NK-92 (cell line): Measurements from ENCODE around the gene ZFP36L1.
A peak's percentile ranks its signal among the peaks of the same experiment; 100 is the strongest.

Experiments
- DNase-seq: peaks from one replicate; lab custom pipeline; 2025; ENCODE audit not compliant: unreplicated experiment; lab: John Stamatoyannopoulos, UW

The ZFP36L1 gene

GRCh38 chr14:68792979-68793733, at the start of gene ZFP36L1:
ZFP36L1 (minus strand) TSS chr14:68793067; CDS start chr14:68792938, 129 bp downstream.
- peak; percentile 72 for DNase-seq

DNA sequence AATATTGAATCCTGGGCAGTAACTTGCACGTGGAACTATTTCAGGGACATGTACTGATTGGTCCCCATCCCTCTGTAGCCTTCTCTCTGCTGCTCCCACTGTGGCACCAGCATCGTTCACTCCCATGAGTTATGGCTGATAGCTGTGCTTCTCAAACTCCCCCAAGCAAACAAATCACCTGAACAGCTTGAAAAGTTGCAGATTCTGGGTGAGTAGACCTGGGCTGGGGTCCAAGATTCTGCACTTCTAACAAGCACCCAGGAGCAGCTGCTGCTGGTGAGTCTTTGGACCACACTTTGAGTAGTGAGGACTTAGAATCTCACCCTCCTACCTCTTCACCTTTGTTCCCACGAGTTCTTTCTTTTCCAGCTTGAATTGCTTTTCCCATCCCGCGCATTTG, 49.4 kb upstream of the ZFP36L1 start:
- DNase-seq = no peak

DNA sequence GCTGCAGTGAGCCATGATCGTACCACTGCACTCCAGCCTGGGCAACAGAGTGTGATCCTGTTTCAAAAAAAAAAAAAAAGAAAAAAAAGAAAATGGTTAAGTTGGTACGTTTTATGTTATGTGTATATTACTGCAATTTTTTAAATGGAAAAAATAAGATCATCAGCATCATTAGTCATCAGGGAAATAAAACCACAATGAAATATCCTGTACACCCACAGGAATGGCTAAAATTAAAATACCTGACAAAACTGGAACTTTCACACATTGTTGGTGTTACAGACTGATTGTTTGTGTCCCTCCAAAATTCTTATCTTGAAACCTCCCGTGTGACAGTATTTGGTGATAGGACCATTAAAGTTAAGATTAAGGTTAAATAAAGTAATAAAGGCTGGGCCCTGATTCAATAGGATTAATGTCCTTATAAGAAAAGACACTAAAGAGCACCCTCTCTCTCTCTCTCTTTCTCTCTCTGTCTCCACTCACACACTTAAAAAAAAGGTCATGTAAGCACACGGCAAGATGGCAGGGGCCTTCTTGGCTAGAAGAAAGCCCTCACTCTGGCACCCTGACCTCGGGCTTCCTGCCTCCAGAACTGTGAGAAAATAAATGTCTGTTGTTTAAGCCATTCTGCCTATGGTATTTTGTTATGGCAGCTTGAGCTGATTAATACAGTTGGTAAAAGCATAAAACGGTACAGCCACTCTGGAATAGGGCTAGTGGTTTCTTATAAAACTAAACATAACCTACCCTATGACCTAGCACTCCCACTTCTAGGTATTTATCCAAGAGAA, 48.3 kb upstream of the ZFP36L1 start:
- DNase-seq = no peak

DNA sequence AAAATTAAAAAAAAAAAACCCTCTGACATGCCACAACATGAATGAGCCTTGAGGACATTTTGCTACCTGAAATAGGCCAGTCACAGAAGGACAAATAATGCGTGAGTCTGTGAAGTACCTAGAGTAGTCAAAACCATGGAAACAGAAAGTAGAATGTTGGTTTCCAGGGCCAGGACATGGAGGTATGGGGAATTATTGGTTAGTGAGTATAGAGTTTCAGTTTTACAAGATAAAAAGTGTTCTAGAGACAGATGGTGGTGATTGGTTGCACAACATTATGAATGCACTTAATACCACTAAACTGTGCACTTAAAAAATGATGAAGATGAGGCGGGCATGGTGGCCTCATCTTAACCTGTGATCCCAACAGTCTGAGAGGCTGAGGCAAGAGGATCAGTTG, 47.6 kb upstream of the ZFP36L1 start:
- DNase-seq = no peak

DNA sequence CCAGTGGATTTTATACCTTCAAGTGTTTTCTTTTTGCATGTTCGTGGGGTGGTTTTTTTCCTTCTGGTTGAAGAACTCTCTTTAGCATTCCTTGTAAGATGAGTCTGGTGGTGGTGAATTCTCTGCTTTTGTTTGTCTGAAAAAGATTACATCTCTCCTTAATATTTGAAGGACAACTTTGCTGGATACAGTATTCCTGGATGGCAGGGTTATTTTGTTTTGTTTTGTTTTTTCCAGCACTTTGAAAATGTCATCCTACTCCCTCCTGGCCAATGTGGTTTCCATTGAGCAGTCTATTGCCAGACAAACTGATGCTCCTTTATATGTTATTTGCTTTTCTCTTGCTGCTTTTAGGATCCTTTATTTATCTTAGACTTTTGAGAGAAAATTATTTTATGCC, 43.2 kb upstream of the ZFP36L1 start:
- no peak for DNase-seq

DNA sequence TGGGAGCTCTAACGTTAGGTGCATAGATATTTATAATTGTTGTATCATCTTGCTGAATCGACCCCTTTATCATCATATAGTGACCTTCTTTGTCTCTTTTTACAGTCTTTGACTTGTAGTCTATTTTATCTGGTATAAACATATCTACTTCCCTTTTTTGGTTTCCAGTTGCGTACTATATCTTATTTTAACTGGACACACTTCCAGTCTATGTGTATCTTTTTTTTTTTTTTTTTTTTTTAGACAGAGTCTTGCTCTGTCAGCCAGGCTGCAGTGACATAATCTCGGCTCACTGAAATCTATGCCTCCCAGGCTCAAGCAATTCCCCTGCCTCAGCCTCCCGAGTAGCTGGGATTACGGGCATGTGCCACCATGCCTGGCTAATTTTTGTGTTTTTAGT, 41.9 kb upstream of the ZFP36L1 start:
- DNase-seq = no peak

- DNase-seq = no peak
Observed at GRCh38 chr14:68828698-68829097, 35.8 kb upstream of the ZFP36L1 start.

DNA sequence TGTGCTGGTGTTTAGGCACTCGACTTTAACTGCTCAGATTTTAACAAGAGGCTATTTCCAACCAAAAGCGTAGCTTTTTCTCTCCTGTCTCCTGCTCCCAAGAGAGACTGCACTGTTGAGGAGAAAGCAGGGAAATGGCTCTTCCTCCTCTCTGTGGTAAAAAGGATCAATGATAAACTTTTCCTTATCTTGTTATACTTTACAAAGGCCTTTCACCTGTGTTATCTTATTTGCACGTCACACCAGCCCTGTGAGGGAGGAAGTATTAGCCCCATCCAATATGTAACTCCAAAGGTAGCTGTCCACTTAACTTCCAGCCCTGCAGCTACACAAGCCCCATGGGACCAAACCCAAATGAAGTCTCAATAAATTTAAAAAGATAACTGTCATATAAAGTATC, 32.9 kb upstream of the ZFP36L1 start:
- DNase-seq = no peak

GRCh38 chr14:68824517-68825347, 31.9 kb upstream of the ZFP36L1 start:
- no peak for DNase-seq

GRCh38 chr14:68824207-68824516, 31.3 kb upstream of the ZFP36L1 start:
- DNase-seq = no peak

GRCh38 chr14:68823434-68824206, 30.8 kb upstream of the ZFP36L1 start:
- no peak for DNase-seq

- DNase-seq = no peak
Observed at GRCh38 chr14:68822926-68823325, 30.1 kb upstream of the ZFP36L1 start.

GRCh38 chr14:68822132-68822651, 29.3 kb upstream of the ZFP36L1 start:
- DNase-seq = no peak

DNA sequence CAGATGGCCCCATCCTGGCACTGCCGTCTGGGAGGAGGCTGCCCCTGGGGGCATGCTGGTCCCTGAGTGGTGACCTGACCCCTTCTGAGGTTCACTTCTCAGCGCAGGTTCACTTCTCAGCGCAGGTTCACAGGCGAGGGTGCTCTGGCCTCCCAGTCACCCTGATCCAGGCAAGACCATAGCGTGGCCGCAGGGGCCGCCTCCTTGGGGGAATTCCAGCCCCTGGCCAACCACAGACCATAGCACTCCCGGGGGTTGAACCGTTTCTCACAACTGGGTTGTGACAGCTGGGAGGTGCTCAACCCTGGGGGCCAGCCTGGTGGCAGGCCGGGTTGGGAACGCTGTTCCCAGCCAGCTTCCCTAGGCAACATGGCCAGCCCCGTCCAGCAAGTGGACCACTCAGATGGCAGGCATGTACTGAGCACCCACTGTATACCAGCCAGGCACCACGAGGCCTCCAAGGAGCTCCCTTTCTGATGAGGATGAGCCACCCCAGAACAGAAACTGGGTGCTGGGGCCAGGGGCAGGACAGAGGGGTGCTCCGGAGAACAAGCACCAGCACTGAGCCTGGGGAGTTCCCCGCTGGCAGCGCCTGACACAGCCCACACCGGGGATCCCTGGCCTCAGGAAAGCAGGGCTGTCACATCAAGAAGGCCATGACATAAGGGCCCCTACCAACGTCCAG, 28.3 kb upstream of the ZFP36L1 start:
- no peak for DNase-seq

GRCh38 chr14:68820536-68820935, 27.7 kb upstream of the ZFP36L1 start:
- DNase-seq = no peak

DNA sequence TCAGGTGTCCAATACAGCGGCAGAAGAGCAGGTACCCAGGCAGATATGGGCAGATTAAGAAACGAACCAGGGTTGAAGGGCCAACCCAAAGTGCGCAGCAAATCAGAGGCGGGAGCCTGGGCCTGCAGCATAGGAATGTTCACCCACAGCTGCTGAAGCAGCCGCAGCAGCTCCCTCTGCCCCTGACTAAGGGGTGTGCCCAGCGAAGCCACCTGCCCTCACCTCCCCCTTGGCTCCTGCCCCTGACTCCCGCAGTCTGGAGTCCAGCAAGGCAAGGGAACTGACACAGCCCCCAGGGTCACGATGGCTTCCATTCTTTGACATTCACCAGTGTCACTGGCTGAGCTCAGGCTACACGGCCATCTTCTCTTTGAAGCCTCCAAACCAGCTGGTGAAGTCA, 27.3 kb upstream of the ZFP36L1 start:
- DNase-seq = no peak

DNA sequence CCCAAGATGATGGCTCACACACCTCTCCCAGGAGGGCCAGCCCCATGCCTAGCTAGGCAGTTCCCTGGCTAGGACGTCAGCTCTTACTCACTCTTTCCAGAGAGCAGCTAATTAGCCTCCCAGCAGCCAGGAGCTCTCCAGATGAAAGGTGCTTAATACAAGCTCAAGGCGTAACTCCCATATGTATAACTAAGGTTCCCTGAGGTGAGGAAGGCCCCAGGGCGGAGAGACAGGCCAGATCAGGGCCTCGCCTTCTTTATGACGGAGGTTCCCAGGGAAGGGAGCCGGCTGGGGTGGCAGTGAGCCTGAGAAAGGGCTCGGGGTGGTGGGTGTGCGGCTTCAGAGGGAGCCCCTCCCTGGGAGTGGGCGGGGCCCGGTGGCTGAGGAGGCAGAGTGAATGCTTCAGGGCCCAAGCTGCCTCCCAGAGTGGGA, 26.4 kb upstream of the ZFP36L1 start:
- no peak for DNase-seq

- no peak for DNase-seq
Observed at GRCh38 chr14:68817506-68818212, 24.8 kb upstream of the ZFP36L1 start.

DNA sequence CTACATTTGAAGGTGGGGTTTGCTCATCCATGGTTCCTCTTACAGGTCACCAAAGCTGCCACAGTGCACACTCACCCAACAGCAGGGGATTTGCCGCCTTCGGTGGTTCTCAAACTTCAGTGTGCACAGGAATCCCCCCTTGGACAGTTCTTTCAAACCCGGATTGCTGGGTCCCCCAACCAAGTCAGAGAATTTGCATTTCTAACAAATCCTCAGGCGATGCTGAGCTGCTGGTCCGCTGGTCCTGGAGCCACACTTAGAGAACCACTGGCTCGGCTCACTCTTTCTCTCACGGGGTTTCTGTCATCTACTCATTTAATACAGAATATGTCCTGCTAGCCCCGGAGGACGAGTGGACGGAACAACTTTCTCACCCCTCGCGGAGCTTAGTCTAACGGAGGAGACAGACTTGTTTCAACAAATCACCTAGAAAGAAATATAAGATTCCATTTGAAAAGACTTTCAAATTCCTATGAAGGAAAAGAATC, 24.1 kb upstream of the ZFP36L1 start:
- DNase-seq = no peak
